H1 (cell line): ENCODE results near the gene CNOT2. TPM values are rescaled to one million over a fixed set of nuclear protein-coding genes. Genes with fewer than 3 reads are reported as not detected.

Source experiments
- ASH2L ChIP-seq: fragments of 200-600, 300-600 bp; sonication (generic); IDR thresholded peaks from one replicate; pipeline ENCODE4 v1.7.1; 2017; ENCODE audit warnings: low read length
- PHF8 ChIP-seq: fragments of 200-600 bp; sonication (generic); conservative IDR thresholded peaks from 2 replicates; pipeline ENCODE4 v1.7.1; 2012; ENCODE audit warnings: low read depth, mild to moderate bottlenecking, inconsistent platforms, low read length, moderate library complexity
- polyA plus RNA-seq, 7 experiments: library from polyadenylated mRNA; depleted of rRNA in 3 of 7; stranded (reverse) in 5 of 7; unstranded in 2 of 7; fragments of >200 nt in 5 of 7; fragments of 200-250 nt in 2 of 7; gene quantifications; 1 replicate in 5 of 7; 2 replicates in 1 of 7; 4 replicates in 1 of 7; pipeline versions ENCODE4 v1.2.1 to v1.2.3, GENCODE V29; 2011 to 2013; ENCODE audit warnings: missing spikeins in 2 of 7, mixed read lengths in 2 of 7
- total RNA-seq: library from RNA; stranded (reverse); fragmentation: NEBNext Ultra II Directional; extraction: Animal tissue kit (Norgen Biotek cat#: 25700); gene quantifications from 2 replicates; pipeline ENCODE4 v1.2.1, GENCODE V29; 2021

Gene CNOT2
- total and polyA plus RNA-seq, 2 of the 8 experiments (the other 6 are each of a cell fraction or from before 2014, with no cell fraction given): 61.2 to 64.8 TPM

- TF ChIP-seq ASH2L: peak; percentile 50
- peak; percentile 36; the same call in 1 of the 2 replicates for TF ChIP-seq PHF8
Measured at GRCh38 chr12:70243510-70244371, 508 bp downstream of the CNOT2 start (continued).
